SU-DHL-6 (cell line): ENCODE data around the gene CACNA2D4.

ENCODE experiments used
- H2AFZ ChIP-seq: fragments of 200-600 bp; sonication (generic); 2 replicates; pipeline ENCODE4 v1.6.1; 2014; ENCODE audit warnings: low read depth, mild to moderate bottlenecking, moderate library complexity, mixed read lengths, antibody characterized with exemption, low read length; ENCODE audit not compliant: severe bottlenecking
- H3F3A ChIP-seq: fragments of 200-600 bp; shearing (Covaris generic); 2 replicates; pipeline ENCODE4 v1.6.0; 2016; ENCODE audit warnings: antibody characterized with exemption, mild to moderate bottlenecking; ENCODE audit not compliant: insufficient read depth
- H3K27ac ChIP-seq: fragments of 200-600 bp; sonication (generic); 2 replicates; pipeline ENCODE4 v1.5.1; 2016; ENCODE audit warnings: low read depth, mild to moderate bottlenecking, low read length, moderate library complexity, mixed read lengths
- H3K27me3 ChIP-seq: fragments of 200-600 bp; sonication (generic), shearing (Covaris generic); 2 replicates; pipeline ENCODE4 v1.6.0; 2014; ENCODE audit warnings: mild to moderate bottlenecking, low read length
- H3K36me3 ChIP-seq: fragments of 200-600 bp; sonication (generic); 2 replicates; pipeline ENCODE4 v1.6.1; 2014; ENCODE audit warnings: mild to moderate bottlenecking, low read length, mixed read lengths
- H3K4me2 ChIP-seq: fragments of 300-600, 200-600 bp; shearing (Covaris generic), sonication (generic); 2 replicates; pipeline ENCODE4 v1.6.0; 2014; ENCODE audit warnings: low read length, low read depth, mild to moderate bottlenecking; ENCODE audit not compliant: poor library complexity, severe bottlenecking
- H3K4me3 ChIP-seq: fragments of 200-600 bp; sonication (generic); 2 replicates; pipeline ENCODE4 v1.5.1; 2014; ENCODE audit warnings: antibody characterized with exemption, low read length, mild to moderate bottlenecking, mixed read lengths; ENCODE audit not compliant: insufficient read depth, poor library complexity, severe bottlenecking
- H3K79me2 ChIP-seq: fragments of 200-600 bp; sonication (generic); 2 replicates; pipeline ENCODE4 v1.6.1; 2014; ENCODE audit warnings: mild to moderate bottlenecking, low read length, moderate library complexity; ENCODE audit not compliant: insufficient read depth
- H3K9ac ChIP-seq: fragments of 200-600 bp; sonication (generic); 2 replicates; pipeline ENCODE4 v1.7.0; 2014; ENCODE audit warnings: mild to moderate bottlenecking, low read length
- H3K9me2 ChIP-seq: fragments of 200-600 bp; sonication (generic); replicated peaks from 2 replicates; pipeline ENCODE4 v1.6.1; 2014; ENCODE audit warnings: low read length; ENCODE audit not compliant: insufficient read depth
- H3K9me3 ChIP-seq: fragments of 200-600 bp; sonication (generic); 2 replicates; pipeline ENCODE4 v1.6.1; 2014; ENCODE audit warnings: low read length, mixed read lengths; ENCODE audit not compliant: insufficient read depth
- H4K20me1 ChIP-seq: fragments of 200-600 bp; sonication (generic); 2 replicates; pipeline ENCODE4 v1.6.1; 2014; ENCODE audit warnings: low read depth, mild to moderate bottlenecking, antibody characterized with exemption, low read length, moderate library complexity, mixed read lengths
- EZH2phosphoT487 ChIP-seq: fragments of 200-600 bp; sonication (generic), shearing (Covaris generic); conservative IDR thresholded peaks from 2 replicates; pipeline ENCODE4 v1.6.1; 2018; ENCODE audit warnings: mild to moderate bottlenecking, antibody characterized with exemption, low read length, moderate library complexity, mixed read lengths
- TF ChIP-seq, protein P1 (sequence below): fragments of 200-600 bp; sonication (generic); IDR thresholded peaks from one replicate; pipeline ENCODE4 v1.5.1; 2017; ENCODE audit warnings: antibody characterized with exemption, mild to moderate bottlenecking, low read length, moderate library complexity; ENCODE audit not compliant: insufficient read depth, poor library complexity, severe bottlenecking

The CACNA2D4 gene

DNA sequence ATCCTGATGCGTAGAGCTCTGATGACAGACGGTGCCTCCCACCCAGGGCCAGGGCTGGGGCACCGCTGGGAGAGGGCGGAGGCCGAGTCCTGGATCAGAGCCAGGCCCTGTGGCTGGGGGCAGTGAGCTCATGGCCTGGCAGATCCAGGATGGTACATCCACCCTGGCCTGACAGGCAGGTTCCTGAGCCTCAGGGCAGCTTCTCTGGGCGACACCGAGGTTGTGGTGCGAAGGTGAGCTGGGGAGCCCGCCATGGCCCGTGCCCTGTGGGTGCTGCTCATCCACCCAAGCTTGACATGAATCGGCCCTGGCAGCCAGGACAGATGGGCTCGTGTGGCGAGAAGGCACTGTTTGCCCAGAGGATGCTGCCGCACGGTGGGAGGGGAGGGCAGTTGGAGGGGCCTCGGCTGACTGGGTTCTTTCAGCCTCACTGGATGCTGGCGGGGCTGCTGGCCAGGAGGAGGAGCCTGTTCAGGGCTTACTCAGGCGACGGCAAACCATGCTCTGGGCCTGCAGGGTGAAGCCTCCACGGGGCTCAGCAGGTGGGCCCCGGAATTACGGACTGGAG lies 81.5 kb downstream of the CACNA2D4 start:
- no peaks in the 10 kb centered on the region for H3K9me2 ChIP-seq
- no peak for TF ChIP-seq EZH2phosphoT487
- TF ChIP-seq, protein P1, sequence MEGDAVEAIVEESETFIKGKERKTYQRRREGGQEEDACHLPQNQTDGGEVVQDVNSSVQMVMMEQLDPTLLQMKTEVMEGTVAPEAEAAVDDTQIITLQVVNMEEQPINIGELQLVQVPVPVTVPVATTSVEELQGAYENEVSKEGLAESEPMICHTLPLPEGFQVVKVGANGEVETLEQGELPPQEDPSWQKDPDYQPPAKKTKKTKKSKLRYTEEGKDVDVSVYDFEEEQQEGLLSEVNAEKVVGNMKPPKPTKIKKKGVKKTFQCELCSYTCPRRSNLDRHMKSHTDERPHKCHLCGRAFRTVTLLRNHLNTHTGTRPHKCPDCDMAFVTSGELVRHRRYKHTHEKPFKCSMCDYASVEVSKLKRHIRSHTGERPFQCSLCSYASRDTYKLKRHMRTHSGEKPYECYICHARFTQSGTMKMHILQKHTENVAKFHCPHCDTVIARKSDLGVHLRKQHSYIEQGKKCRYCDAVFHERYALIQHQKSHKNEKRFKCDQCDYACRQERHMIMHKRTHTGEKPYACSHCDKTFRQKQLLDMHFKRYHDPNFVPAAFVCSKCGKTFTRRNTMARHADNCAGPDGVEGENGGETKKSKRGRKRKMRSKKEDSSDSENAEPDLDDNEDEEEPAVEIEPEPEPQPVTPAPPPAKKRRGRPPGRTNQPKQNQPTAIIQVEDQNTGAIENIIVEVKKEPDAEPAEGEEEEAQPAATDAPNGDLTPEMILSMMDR = no peak
- H3K4me3 ChIP-seq = no peak overlapping the region
- no peaks in the 10 kb centered on the region for H3K36me3 ChIP-seq
- H3K79me2 ChIP-seq = no peaks in the 10 kb centered on the region
- H4K20me1 ChIP-seq = no peaks in the 10 kb centered on the region
- no peak overlapping the region for H2AFZ ChIP-seq
- no peak overlapping the region for H3K27ac ChIP-seq
- no peak overlapping the region for H3K9ac ChIP-seq
- H3K4me2 ChIP-seq = no peak overlapping the region
- H3K9me3 ChIP-seq = no peaks in the 10 kb centered on the region
- H3F3A ChIP-seq = no peaks in the 10 kb centered on the region
- H3K27me3 ChIP-seq = no peaks in the 10 kb centered on the region

DNA sequence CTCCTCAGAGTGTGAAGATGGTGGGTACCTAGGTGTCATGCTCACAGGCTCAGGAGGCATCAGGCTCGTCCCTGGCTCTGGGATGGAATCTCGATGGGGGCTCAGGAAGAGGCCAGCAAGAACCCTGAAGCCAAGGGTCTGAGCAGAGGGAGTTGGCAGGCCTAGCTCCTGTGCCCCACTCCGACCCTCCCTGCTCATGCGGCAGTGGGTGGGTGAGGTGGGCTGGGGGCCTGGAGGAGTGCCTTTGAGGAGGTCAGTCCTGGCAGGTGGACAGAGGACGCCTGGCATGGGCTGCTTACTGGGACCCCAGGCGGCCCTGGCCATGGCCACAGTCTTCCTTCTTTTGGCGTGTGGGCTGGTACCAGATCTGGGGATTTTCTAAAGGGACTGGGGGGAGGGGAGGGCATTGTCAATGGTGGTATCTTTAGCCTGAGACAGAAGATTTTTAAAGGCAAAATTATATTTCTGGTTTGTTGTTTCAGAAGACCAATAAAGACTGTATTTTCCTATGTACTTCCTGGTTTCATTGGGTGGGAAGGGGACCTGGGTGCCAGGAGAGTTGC lies 82.1 kb downstream of the CACNA2D4 start:
- no peaks in the 10 kb centered on the region for H3K79me2 ChIP-seq
- H3K9ac ChIP-seq = no peak overlapping the region
- no peaks in the 10 kb centered on the region for H3F3A ChIP-seq
- H3K9me2 ChIP-seq = no peaks in the 10 kb centered on the region
- H3K27ac ChIP-seq = no peak overlapping the region
- no peak for TF ChIP-seq EZH2phosphoT487
- TF ChIP-seq, protein P1 = no peak
- H3K27me3 ChIP-seq = no peaks in the 10 kb centered on the region
- H3K9me3 ChIP-seq = no peaks in the 10 kb centered on the region
- no peak overlapping the region for H3K4me2 ChIP-seq
- no peaks in the 10 kb centered on the region for H3K36me3 ChIP-seq
- no peak overlapping the region for H2AFZ ChIP-seq
- H4K20me1 ChIP-seq = no peaks in the 10 kb centered on the region
- no peak overlapping the region for H3K4me3 ChIP-seq

DNA sequence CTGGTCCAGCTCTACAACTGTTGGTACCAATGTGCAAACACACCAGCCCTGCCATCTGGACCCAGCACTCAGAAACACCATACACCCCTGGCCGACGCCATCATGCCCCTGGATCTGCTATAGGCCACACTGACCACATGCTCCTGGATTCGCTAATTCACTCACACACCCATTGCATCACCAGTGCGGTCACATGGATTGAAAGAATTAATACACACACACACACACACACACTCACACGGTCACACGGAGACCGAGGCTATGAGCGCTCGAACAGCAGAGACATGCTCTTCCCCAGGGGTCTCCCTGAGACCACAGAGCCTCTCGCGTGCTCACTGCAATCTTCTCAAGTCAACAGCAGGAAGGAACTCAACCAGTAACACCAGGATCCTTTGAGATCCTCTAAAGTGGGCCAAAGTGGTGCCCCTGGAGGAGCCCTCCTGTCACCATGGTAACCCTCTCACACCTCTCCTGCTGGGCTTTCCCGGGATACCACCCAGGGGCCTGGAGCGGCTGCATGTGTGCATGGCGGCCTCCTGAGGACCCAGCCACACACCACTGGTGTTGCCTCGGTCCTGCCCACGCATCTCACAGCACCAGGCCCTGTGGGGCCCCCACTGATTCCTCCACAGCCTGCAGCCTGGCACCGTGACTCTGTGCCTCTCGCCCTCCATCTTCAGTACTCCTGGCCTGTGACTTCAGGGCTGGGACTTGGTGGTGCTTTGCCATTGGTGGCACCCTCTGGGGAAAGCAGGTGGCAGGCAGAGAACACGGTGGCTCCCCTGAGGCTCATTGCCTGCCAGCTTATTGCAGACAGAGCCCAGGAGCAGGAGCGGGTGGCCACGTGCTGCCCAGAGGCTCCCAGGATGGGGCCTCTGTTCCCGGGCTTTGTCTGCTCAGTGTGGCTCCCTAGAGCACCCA lies 83.0 kb downstream of the CACNA2D4 start:
- H2AFZ ChIP-seq = no peak overlapping the region
- no peaks in the 10 kb centered on the region for H3K79me2 ChIP-seq
- H3K4me3 ChIP-seq = no peak overlapping the region
- no peak overlapping the region for H3K9ac ChIP-seq
- no peaks in the 10 kb centered on the region for H3K9me2 ChIP-seq
- H3K27me3 ChIP-seq = no peaks in the 10 kb centered on the region
- H3F3A ChIP-seq = no peaks in the 10 kb centered on the region
- H3K9me3 ChIP-seq = no peaks in the 10 kb centered on the region
- H4K20me1 ChIP-seq = no peaks in the 10 kb centered on the region
- TF ChIP-seq, protein P1 = no peak
- no peak for TF ChIP-seq EZH2phosphoT487
- no peak overlapping the region for H3K27ac ChIP-seq
- no peak overlapping the region for H3K4me2 ChIP-seq
- no peaks in the 10 kb centered on the region for H3K36me3 ChIP-seq
